Osteoblast (primary cell): ENCODE measurements around the gene RANBP1. TPM values are rescaled to one million over a fixed set of nuclear protein-coding genes. Genes with fewer than 3 reads are reported as not detected.

Source experiments
- DNase-seq: peaks from one replicate; pipeline ENCODE4 v3.0.0; 2011; ENCODE audit warnings: low spot score, mixed read lengths; ENCODE audit not compliant: insufficient read length; ENCODE audit errors: missing footprints
- H2AFZ ChIP-seq: 2 replicates; pipeline ENCODE4 v1.6.0; 2011; ENCODE audit warnings: mild to moderate bottlenecking, low read length
- H3K27ac ChIP-seq: 2 replicates; pipeline ENCODE4 v1.5.1; 2011; ENCODE audit warnings: mild to moderate bottlenecking, low read depth, low read length, moderate library complexity
- H3K27me3 ChIP-seq: 2 replicates; pipeline ENCODE4 v1.6.0; 2012; ENCODE audit warnings: mild to moderate bottlenecking, control low read depth, inconsistent platforms, low read length, moderate library complexity; ENCODE audit not compliant: insufficient read depth
- H3K36me3 ChIP-seq: 2 replicates; pipeline ENCODE4 v1.5.1; 2011; ENCODE audit warnings: mild to moderate bottlenecking, low read length, control low read depth, moderate library complexity; ENCODE audit not compliant: insufficient read depth
- H3K4me1 ChIP-seq: 2 replicates; pipeline ENCODE4 v1.5.1; 2011; ENCODE audit warnings: mild to moderate bottlenecking, low read length, control low read depth, moderate library complexity; ENCODE audit not compliant: insufficient read depth
- H3K4me2 ChIP-seq: 2 replicates; pipeline ENCODE4 v1.6.0; 2011; ENCODE audit warnings: mild to moderate bottlenecking, low read length; ENCODE audit not compliant: insufficient read depth
- H3K4me3 ChIP-seq: fragments of 200-600 bp; sonication (generic); 3 replicates; pipeline ENCODE4 v1.5.1; 2012; ENCODE audit warnings: mild to moderate bottlenecking, low read length, inconsistent platforms; ENCODE audit not compliant: insufficient read depth
- H3K79me2 ChIP-seq: 2 replicates; pipeline ENCODE4 v1.6.0; 2012; ENCODE audit warnings: mild to moderate bottlenecking, low read length, control low read depth, inconsistent platforms; ENCODE audit not compliant: insufficient read depth
- H3K9me3 ChIP-seq: 2 replicates; pipeline ENCODE4 v1.5.1; 2011; ENCODE audit warnings: low read depth, low read length, control low read depth
- H4K20me1 ChIP-seq: 2 replicates; pipeline ENCODE4 v1.6.0; 2012; ENCODE audit warnings: mild to moderate bottlenecking, low read length, control low read depth; ENCODE audit not compliant: insufficient read depth
- CTCF ChIP-seq: IDR thresholded peaks from 2 replicates; pipeline ENCODE4 v1.5.1; 2011; ENCODE audit warnings: mild to moderate bottlenecking, low read depth, low read length, moderate library complexity; ENCODE audit errors: extremely low read depth
- total RNA-seq: library from RNA; depleted of rRNA; stranded (reverse); fragments of >200 nt; gene quantifications from 2 replicates; pipeline ENCODE4 v1.2.3, GENCODE V29; 2012

The RANBP1 gene
- total RNA-seq, 1 donor, result 85.8 TPM

- H3K27ac ChIP-seq, result no peak overlapping the region
- no peaks in the 10 kb centered on the region for H3K79me2 ChIP-seq
- H2AFZ ChIP-seq, result no peak overlapping the region
- H3K4me3 ChIP-seq, result no peak overlapping the region
- H3K4me2 ChIP-seq, result no peak overlapping the region
- no peaks in the 10 kb centered on the region for H3K36me3 ChIP-seq
- no peak for DNase-seq
- H3K4me1 ChIP-seq, result no peaks in the 10 kb centered on the region
- no peak for TF ChIP-seq CTCF
- no peaks in the 10 kb centered on the region for H3K9me3 ChIP-seq
- H4K20me1 ChIP-seq, result no peaks in the 10 kb centered on the region
- no peaks in the 10 kb centered on the region for H3K27me3 ChIP-seq
These were observed 50.8 kb downstream of the RANBP1 start for GRCh38 chr22:20166703-20167102.

- Histone ChIP-seq H4K20me1 (no peaks in the 10 kb centered on the region), H2AFZ (no peak overlapping the region), H3K4me1 (no peaks in the 10 kb centered on the region), H3K27me3 (no peaks in the 10 kb centered on the region), H3K79me2 (no peaks in the 10 kb centered on the region), H3K27ac (no peak overlapping the region), H3K9me3 (no peaks in the 10 kb centered on the region), H3K4me3 (no peak overlapping the region), H3K4me2 (no peak overlapping the region), H3K36me3 (no peaks in the 10 kb centered on the region)
- TF ChIP-seq CTCF, result no peak
- no peak for DNase-seq
These were observed 51.9 kb downstream of the RANBP1 start for GRCh38 chr22:20167643-20168322.

- Histone ChIP-seq H3K27me3 (no peaks in the 10 kb centered on the region), H3K4me3 (no peak overlapping the region), H3K9me3 (no peaks in the 10 kb centered on the region), H3K4me2 (no peak overlapping the region), H3K79me2 (no peaks in the 10 kb centered on the region), H2AFZ (no peak overlapping the region), H3K27ac (no peak overlapping the region), H3K36me3 (no peaks in the 10 kb centered on the region), H3K4me1 (no peaks in the 10 kb centered on the region), H4K20me1 (no peaks in the 10 kb centered on the region)
- TF ChIP-seq CTCF, result no peak
- DNase-seq, result no peak
These were observed 53.4 kb downstream of the RANBP1 start for GRCh38 chr22:20169253-20169822.

GRCh38 chr22:20170170-20170569 lies 54.3 kb downstream of the RANBP1 start:
- Histone ChIP-seq H3K4me3 (no peak overlapping the region), H3K9me3 (no peaks in the 10 kb centered on the region), H4K20me1 (no peaks in the 10 kb centered on the region), H3K79me2 (no peaks in the 10 kb centered on the region), H2AFZ (no peak overlapping the region), H3K4me2 (no peak overlapping the region), H3K4me1 (no peaks in the 10 kb centered on the region), H3K36me3 (no peaks in the 10 kb centered on the region), H3K27ac (no peak overlapping the region), H3K27me3 (no peaks in the 10 kb centered on the region)
- DNase-seq, result no peak
- no peak for TF ChIP-seq CTCF
